T-helper 1 cell (primary cell): ENCODE measurements around the gene SLC43A3.
"Not testable (repeated sequence)": the region's sequence is repeated elsewhere in the genome, so short reads cannot be mapped to it uniquely, and the experiment has no call there.

Experiments used
- DNase-seq, 5 donors: peaks; one replicate each; pipeline ENCODE4 v3.0.0-alpha.2; 2012 to 2020

Gene SLC43A3

DNA sequence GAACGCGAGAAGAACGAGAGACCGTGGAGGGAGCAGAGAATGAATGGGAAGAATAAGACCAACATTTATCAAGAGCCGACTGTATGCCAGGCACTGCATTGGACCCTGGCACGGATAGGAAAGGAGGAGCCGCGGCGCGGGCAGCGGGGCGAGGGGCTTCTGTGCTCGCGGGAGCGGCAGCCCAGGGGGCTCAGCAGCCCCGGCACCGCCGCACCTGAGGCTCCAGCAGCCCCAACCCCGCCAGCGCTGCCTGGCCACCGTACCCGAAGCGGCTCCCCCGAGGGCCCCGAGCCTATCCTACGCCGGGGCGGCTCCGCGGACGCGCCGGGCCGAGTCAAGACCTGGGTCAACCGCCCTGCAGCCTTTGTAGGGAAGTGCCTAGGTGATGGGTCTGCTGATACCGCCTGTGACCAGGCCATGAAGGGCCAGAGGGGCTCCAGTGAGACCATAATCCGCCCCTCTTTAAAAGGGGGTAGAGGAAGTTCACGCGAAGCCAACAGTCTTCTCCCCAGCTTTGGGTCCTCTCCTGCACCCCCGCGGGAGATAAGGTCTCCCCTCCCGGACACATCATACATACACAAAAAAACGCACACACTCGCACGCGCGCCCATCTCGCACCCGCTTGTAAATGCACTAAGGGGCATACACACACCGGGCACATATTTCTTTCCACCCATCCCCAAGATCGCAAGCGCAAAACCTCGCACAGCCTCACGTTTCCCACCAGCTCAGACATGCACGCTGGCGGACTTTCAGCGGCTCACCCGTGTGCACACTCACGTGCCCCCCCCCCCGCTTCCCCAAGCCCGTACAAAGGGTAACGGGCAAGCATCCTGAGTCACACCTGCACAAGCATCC is 32.5 kb upstream of the SLC43A3 start:
- peak in 1 of 5 donors; percentile 26 for DNase-seq

- DNase-seq = peak in 2 of 5 donors; percentile 10 to 39
Measured at GRCh38 chr11:57458410-57459163, 31.7 kb upstream of the SLC43A3 start.

GRCh38 chr11:57458060-57458409 is 31.1 kb upstream of the SLC43A3 start:
- DNase-seq = no peak

- DNase-seq = no peak
Measured at GRCh38 chr11:57457643-57458023, 30.7 kb upstream of the SLC43A3 start.

GRCh38 chr11:57456960-57457642 is 30.2 kb upstream of the SLC43A3 start:
- DNase-seq = peak; percentile 40 to 66 (median 55)

DNA sequence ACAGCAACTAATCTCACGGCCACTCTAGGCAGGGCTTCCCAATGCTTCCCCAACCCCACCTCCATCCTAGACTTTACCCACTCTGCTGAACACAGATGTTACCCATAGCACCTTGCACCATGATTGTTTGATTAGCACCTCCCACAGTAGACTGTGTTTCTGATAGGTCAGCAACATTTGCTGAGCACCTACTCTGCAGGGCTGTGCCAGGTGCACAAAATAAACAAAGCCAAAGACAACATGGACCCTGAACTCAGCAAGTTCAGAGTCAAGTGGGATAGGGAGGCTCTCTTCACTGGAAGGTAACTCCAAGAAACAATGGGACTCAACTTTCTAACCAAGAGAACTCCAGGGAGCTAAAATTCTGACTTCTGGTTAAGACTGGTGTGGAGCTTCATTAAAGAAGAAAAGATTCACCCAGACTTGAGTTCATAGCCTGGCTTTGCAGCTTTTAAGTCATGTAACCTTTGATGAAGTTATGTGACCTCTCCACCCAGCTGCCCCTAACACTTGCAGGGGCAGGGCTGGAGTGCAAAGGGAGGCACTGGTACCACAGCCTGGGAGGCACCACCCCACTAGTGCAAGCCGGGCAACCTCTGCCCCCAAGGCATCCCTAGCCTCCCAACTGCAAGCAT is 26.7 kb upstream of the SLC43A3 start:
- DNase-seq = no peak

GRCh38 chr11:57446055-57446454 is 19.1 kb upstream of the SLC43A3 start:
- no peak for DNase-seq

DNA sequence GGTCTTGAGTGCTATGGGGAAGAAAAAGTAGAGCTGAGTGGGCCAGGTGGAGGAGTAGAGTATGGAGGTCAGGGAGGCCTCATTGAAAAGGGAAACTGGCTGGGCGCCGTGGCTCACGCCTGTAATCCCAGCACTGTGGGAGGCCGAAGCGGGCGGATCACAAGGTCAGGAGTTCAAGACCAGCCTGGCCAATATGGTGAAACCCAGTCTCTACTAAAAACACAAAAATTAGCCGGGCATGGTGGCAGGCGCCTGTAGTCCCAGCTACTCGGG is 18.1 kb upstream of the SLC43A3 start:
- not testable (repeated sequence) for DNase-seq

- DNase-seq = no peak
Measured at GRCh38 chr11:57444362-57445121, 17.6 kb upstream of the SLC43A3 start.

GRCh38 chr11:57440744-57441414 is 14.0 kb upstream of the SLC43A3 start:
- DNase-seq = no peak

- no peak for DNase-seq
Measured at GRCh38 chr11:57439786-57440185, 12.9 kb upstream of the SLC43A3 start.

GRCh38 chr11:57438345-57439285 is 11.7 kb upstream of the SLC43A3 start:
- DNase-seq = no peak

- DNase-seq = no peak
Measured at GRCh38 chr11:57436031-57436430, 9.1 kb upstream of the SLC43A3 start.

DNA sequence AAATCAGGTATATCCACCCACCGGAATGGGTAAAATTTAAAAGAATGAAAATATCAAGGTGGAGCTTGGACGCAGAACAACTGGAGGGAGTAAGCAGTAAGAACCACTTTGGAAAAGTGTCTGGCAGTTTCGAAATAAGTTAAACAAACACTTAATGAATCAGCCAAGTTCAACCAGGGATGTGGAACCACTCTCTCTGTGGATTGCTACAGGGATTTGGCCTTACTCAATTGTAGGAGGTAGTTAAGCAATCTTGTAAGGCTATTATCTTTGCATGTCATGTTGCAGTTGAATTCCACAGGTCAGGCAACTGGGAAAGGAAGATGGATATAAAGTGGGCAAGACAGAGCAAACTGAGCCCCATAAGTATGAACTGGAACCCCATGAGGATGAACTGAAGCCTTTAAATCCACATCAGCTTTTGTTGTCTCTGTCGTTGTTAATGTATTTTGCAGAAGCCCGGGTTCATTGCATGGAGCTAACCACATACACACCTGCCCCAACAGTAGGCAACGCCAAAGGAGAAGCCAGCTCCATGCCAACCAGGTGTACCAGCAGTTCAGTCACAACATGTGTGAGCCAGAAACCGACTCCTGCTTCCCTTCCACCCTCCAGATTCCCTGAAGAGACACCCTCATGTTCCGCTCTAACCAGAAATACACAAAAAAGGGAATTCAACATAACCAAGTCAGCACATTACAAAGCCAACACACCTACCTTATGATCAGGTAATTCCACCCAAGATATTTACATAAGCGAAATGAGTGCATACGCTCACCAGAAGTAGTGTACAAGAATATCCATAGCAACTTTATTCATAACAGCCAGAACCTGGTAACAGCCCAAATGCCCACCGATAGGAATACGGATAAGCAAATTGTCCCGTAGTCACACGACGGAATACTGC is 8.0 kb upstream of the SLC43A3 start:
- DNase-seq = no peak

- DNase-seq = no peak
Measured at GRCh38 chr11:57432714-57433163, 5.8 kb upstream of the SLC43A3 start.

DNA sequence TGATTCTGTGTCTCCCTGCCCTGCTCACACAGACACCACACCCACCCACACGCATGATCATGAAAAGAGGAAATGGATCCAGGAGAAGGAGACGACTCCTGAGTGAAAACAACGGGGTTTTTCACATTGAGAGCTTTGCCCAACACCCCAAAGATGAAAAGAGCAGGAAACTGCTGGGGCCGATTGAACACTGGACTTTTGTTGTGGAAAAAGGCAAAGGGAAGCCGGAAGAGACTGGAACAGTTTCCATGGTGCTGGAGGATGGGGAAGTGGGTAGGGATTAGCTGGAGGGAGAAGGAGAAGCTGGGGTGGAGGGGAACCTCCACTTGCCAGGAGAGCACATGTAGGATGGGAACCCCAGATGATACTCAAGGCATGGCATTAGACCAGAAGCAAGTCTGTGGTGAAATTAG is 5.2 kb upstream of the SLC43A3 start:
- no peak for DNase-seq

DNA sequence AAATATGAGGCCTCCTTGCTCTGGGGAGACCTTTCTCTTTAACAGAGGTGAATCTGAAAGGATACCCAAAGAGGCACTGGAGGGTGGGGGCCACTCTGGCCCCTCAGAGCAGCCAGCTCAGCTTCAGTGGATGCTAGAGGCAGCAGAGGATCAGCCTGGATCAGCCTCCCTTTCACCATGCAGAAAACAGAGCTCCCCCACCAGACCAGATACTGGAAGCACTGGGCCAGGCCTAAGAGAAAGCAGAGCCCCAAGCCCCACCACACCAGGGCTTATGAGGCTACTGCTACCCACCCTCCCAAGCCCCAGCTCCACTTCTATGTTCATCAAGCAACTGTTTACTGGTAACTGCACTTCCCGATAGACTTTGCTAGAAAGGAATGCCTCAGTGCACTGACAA is 4.0 kb upstream of the SLC43A3 start:
- no peak for DNase-seq

DNA sequence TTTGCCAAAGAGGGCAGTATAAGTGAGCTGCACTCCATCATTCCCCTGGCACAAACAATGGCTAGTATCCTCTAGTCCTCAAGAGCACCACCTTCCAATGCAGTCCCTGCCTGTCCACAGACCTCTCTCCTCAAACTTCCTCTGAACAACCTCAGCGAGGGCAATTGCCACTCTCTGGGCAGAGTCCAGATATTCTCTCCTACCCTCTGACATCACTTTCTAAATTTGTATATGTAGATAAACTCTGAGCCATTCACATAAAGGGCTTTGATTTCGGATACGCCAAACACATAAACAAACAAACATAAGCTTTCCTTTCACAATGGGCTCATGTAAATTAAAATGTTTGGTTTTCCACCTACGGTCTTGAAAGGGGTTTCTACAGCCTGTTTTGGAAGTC is 3.0 kb upstream of the SLC43A3 start:
- no peak for DNase-seq

GRCh38 chr11:57428643-57429042 is 1.7 kb upstream of the SLC43A3 start:
- DNase-seq = no peak

DNA sequence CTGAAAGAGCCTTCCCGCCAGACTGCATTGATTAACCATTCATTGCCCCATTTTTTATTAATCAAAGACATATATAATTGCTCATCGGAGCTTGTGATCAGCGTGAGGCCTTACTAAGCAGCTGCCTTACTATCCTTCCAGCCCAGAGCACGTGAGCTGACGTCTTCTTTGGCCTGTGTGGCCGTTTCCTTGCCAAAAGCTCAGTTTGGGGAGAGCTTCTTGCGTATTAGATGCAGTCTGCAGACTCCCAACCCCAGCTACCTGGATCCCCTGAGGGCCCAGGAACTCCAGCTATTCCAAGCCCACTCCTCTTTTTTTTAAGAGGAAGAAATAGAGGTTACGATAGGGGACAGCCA is 784 bp upstream of the SLC43A3 start:
- DNase-seq = no peak
